SK-N-SH (cell line): Measurements from ENCODE around the gene COL5A1. TPM values are rescaled to one million over a fixed set of nuclear protein-coding genes. Genes with fewer than 3 reads are reported as not detected.

Source experiments
- CTCF ChIA-PET: fragments of 300-600, 350-600 bp; formaldehyde crosslinking; extraction: SDS; loops from one replicate; lab custom pipeline; 2021; lab: Yijun Ruan, JAX
- POLR2A ChIA-PET: fragments of 350-600 bp; sonication (Branson Sonifier 250); formaldehyde crosslinking; extraction: SDS; loops from one replicate; lab custom pipeline; 2020; ENCODE audit warnings: antibody characterized with exemption, inconsistent platforms; lab: Yijun Ruan, JAX
- DNase-seq: peaks from one replicate; pipeline ENCODE4 v3.0.0; 2012
- H2AFZ ChIP-seq: fragments of 200-600 bp; sonication (generic); 2 replicates; pipeline ENCODE4 v1.8.1; 2016; ENCODE audit warnings: antibody characterized with exemption, mild to moderate bottlenecking, low read depth
- H3F3A ChIP-seq: fragments of 200-600 bp; sonication (generic); replicated peaks from 2 replicates; pipeline ENCODE3; 2016; ENCODE audit warnings: antibody characterized with exemption, mild to moderate bottlenecking; ENCODE audit not compliant: insufficient read depth
- H3K27ac ChIP-seq, 2 experiments: fragments of 200-500 bp in 1 of 2; fragments of 200-600 bp in 1 of 2; sonication (Bioruptor generic) in 1 of 2; sonication (generic), shearing (Covaris generic) in 1 of 2; 2 replicates each; pipeline versions ENCODE4 v1.5.1 to v1.6.1; 2014 to 2016; ENCODE audit warnings: low read depth in 2 of 2, inconsistent platforms in 1 of 2, low read length in 1 of 2, mild to moderate bottlenecking in 1 of 2, mixed read lengths in 1 of 2
- H3K27me3 ChIP-seq: fragments of 200-600 bp; sonication (generic), shearing (Covaris generic); 2 replicates; pipeline ENCODE4 v1.6.1; 2016; ENCODE audit warnings: mixed run types; ENCODE audit not compliant: insufficient read depth
- H3K36me3 ChIP-seq, 2 experiments: fragments of 200-500 bp in 1 of 2; fragments of 200-600 bp in 1 of 2; sonication (Bioruptor generic) in 1 of 2; sonication (generic) in 1 of 2; replicated peaks in 1 of 2; 2 replicates each; pipeline versions ENCODE3 to v1.5.1; 2014 to 2016; ENCODE audit warnings: low read length in 1 of 2, mild to moderate bottlenecking in 1 of 2; ENCODE audit not compliant: insufficient read depth in 2 of 2, control insufficient read depth in 1 of 2
- H3K4me1 ChIP-seq, 2 experiments: fragments of 200-500 bp in 1 of 2; fragments of 200-600 bp in 1 of 2; sonication (Bioruptor generic) in 1 of 2; sonication (generic), shearing (Covaris generic) in 1 of 2; 2 replicates each; pipeline versions ENCODE4 v1.5.1 to v1.6.1; 2014 to 2016; ENCODE audit warnings: low read depth in 1 of 2, low read length in 1 of 2, mixed run types in 1 of 2; ENCODE audit not compliant: insufficient read depth in 2 of 2, control insufficient read depth in 1 of 2
- H3K4me2 ChIP-seq: fragments of 200-600 bp; sonication (generic), shearing (Covaris generic); 2 replicates; pipeline ENCODE4 v1.6.1; 2017; ENCODE audit warnings: mixed run types
- H3K4me3 ChIP-seq, 2 experiments: fragments of 200-500 bp in 1 of 2; fragments of 200-600 bp in 1 of 2; sonication (Bioruptor generic) in 1 of 2; sonication (generic), shearing (Covaris generic) in 1 of 2; 2 replicates each; pipeline versions ENCODE4 v1.5.1 to v1.8.1; 2014 to 2016; ENCODE audit warnings: low read depth in 2 of 2, inconsistent platforms in 1 of 2, low read length in 1 of 2, mild to moderate bottlenecking in 1 of 2, mixed read lengths in 1 of 2, moderate library complexity in 1 of 2
- H3K79me2 ChIP-seq: fragments of 200-600 bp; sonication (generic); 2 replicates; pipeline ENCODE4 v1.8.1; 2017; ENCODE audit warnings: mild to moderate bottlenecking; ENCODE audit not compliant: insufficient read depth
- H3K9ac ChIP-seq: fragments of 200-600 bp; sonication (generic); 2 replicates; pipeline ENCODE4 v1.6.1; 2017; ENCODE audit warnings: mixed run types
- H3K9me2 ChIP-seq: fragments of 200-600 bp; sonication (generic); 2 replicates; pipeline ENCODE4 v1.6.1; 2017; ENCODE audit warnings: mixed run types
- H3K9me3 ChIP-seq: fragments of 200-600 bp; sonication (generic); 2 replicates; pipeline ENCODE4 v1.6.1; 2017; ENCODE audit warnings: mixed run types, mild to moderate bottlenecking, moderate library complexity
- H4K20me1 ChIP-seq: fragments of 200-600 bp; sonication (generic); 2 replicates; pipeline ENCODE4 v1.6.1; 2017; ENCODE audit warnings: mild to moderate bottlenecking, mixed run types; ENCODE audit not compliant: insufficient read depth
- CHD2 ChIP-seq: fragments of 150-350 bp; IDR thresholded peaks from 2 replicates; pipeline ENCODE4 v1.6.1; 2018; ENCODE audit warnings: low read length; ENCODE audit not compliant: partially characterized antibody
- FOSL2 ChIP-seq: IDR thresholded peaks from 2 replicates; pipeline ENCODE4 v1.4.0; 2012; ENCODE audit warnings: low read depth, mild to moderate bottlenecking, moderate library complexity, borderline replicate concordance
- FOXJ3 ChIP-seq: sonication (generic); formaldehyde crosslinking; IDR thresholded peaks from 2 replicates; pipeline ENCODE4 v1.5.1; 2020; ENCODE audit warnings: mild to moderate bottlenecking, missing genetic modification reagents
- GABPA ChIP-seq: IDR thresholded peaks from 2 replicates; pipeline ENCODE4 v1.4.0; 2012; ENCODE audit warnings: low read depth, mild to moderate bottlenecking
- JUND ChIP-seq: IDR thresholded peaks from 2 replicates; pipeline ENCODE4 v1.4.0; 2012
- MEF2A ChIP-seq: IDR thresholded peaks from 2 replicates; pipeline ENCODE4 v1.4.0; 2012; ENCODE audit warnings: low read depth, borderline replicate concordance
- MXI1 ChIP-seq: IDR thresholded peaks from 2 replicates; pipeline ENCODE4 v1.6.1; 2012; ENCODE audit warnings: mild to moderate bottlenecking, low read depth, low read length, improper control_type of control experiment
- RCOR1 ChIP-seq: fragments of 150-350 bp; IDR thresholded peaks from 2 replicates; pipeline ENCODE4 v1.6.1; 2017; ENCODE audit warnings: antibody characterized with exemption, low read length
- RFX5 ChIP-seq: IDR thresholded peaks from 2 replicates; pipeline ENCODE4 v1.6.1; 2012; ENCODE audit warnings: mild to moderate bottlenecking, improper control_type of control experiment, low read length
- RXRA ChIP-seq: IDR thresholded peaks from 2 replicates; pipeline ENCODE4 v1.4.0; 2012; ENCODE audit warnings: low read depth, mild to moderate bottlenecking, borderline replicate concordance
- SIN3A ChIP-seq: IDR thresholded peaks from 2 replicates; pipeline ENCODE4 v1.6.1; 2012; ENCODE audit warnings: low read depth, mild to moderate bottlenecking, low read length, moderate library complexity, borderline replicate concordance
- TAF1 ChIP-seq: IDR thresholded peaks from 2 replicates; pipeline ENCODE4 v1.6.1; 2012; ENCODE audit warnings: low read depth, mild to moderate bottlenecking, low read length, moderate library complexity, borderline replicate concordance
- TEAD4 ChIP-seq: IDR thresholded peaks from 2 replicates; pipeline ENCODE4 v1.4.0; 2012; ENCODE audit warnings: mild to moderate bottlenecking, borderline replicate concordance; ENCODE audit not compliant: insufficient read depth
- YY1 ChIP-seq: IDR thresholded peaks from 2 replicates; pipeline ENCODE4 v1.4.0; 2012; ENCODE audit warnings: low read depth, mild to moderate bottlenecking
- WGBS: methylation state at CpG from one replicate; pipeline ENCODE4 v1.1.6; 2017; ENCODE audit warnings: low lambda C conversion rate; 5-methylcytosine and 5-hydroxymethylcytosine counted together
- polyA plus RNA-seq, 3 experiments: library from polyadenylated mRNA; depleted of rRNA; stranded (reverse); fragments of >200 nt; gene quantifications; 2 replicates each; pipeline ENCODE4 v1.2.3, GENCODE V29; 2012
- TF ChIP-seq, protein P1 (sequence below): fragments of 150-350 bp; IDR thresholded peaks from 2 replicates; pipeline ENCODE4 v1.6.1; 2016; ENCODE audit warnings: mild to moderate bottlenecking, low read depth, low read length
- TF ChIP-seq, protein P2 (sequence below): fragments of 200-600 bp; sonication (generic); IDR thresholded peaks from 2 replicates; pipeline ENCODE4 v1.6.1; 2017; ENCODE audit warnings: antibody characterized with exemption, mild to moderate bottlenecking, moderate library complexity
- TF ChIP-seq, protein P3 (sequence below): IDR thresholded peaks from 2 replicates; pipeline ENCODE4 v1.6.1; 2012; ENCODE audit warnings: mild to moderate bottlenecking, low read depth, low read length, moderate library complexity
- TF ChIP-seq, protein P4 (sequence below): fragments of 150-350 bp; IDR thresholded peaks from 2 replicates; pipeline ENCODE4 v1.6.1; 2017; ENCODE audit warnings: antibody characterized with exemption, low read length, low read depth, borderline replicate concordance

The COL5A1 gene
- polyA plus RNA-seq, 1 of the 3 experiments (the other 2 are of a cell fraction) = 73.8 TPM

DNA sequence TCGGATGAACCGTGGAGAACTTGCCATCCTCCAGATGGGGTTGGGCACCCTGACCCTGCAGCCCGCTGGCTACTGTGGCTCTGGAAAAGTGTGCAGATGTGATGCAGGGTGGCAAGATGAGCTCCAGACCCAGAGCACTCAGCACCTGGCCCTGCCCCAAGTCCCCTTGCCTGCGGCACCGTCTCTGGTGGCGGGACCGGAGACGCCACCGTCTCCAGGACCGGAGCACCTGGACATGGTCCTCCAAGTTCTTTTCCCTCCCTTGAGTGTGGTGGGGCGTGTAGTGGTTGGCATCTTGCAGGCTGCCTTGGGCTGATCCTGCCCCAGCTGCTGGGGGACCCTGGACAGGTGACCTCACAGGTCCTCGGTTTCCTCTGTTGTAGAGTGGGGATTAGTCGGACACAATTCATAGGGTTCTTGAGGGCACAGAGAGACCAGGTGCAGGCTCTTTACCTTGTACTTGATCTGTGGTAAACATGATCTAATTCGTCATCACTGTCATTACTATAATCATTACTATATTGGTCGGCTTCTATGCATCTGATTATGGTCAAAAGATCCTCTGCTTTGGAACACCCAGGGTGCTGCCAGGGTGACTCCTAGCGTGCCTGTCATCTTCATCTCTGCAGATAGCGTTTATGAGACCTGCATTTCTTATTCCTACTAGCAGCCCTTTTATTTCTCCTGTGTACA is 83.5 kb downstream of the COL5A1 start:
- H3K4me2 ChIP-seq = no peak overlapping the region
- TF ChIP-seq YY1 (no peak), TAF1 (no peak), CHD2 (no peak), GABPA (no peak), JUND (no peak), TEAD4 (no peak), RCOR1 (no peak), MEF2A (no peak), RXRA (no peak), FOXJ3 (no peak), FOSL2 (no peak), SIN3A (no peak), RFX5 (no peak), MXI1 (no peak)
- TF ChIP-seq, protein P1, sequence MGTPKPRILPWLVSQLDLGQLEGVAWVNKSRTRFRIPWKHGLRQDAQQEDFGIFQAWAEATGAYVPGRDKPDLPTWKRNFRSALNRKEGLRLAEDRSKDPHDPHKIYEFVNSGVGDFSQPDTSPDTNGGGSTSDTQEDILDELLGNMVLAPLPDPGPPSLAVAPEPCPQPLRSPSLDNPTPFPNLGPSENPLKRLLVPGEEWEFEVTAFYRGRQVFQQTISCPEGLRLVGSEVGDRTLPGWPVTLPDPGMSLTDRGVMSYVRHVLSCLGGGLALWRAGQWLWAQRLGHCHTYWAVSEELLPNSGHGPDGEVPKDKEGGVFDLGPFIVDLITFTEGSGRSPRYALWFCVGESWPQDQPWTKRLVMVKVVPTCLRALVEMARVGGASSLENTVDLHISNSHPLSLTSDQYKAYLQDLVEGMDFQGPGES = no peak
- TF ChIP-seq, protein P2, sequence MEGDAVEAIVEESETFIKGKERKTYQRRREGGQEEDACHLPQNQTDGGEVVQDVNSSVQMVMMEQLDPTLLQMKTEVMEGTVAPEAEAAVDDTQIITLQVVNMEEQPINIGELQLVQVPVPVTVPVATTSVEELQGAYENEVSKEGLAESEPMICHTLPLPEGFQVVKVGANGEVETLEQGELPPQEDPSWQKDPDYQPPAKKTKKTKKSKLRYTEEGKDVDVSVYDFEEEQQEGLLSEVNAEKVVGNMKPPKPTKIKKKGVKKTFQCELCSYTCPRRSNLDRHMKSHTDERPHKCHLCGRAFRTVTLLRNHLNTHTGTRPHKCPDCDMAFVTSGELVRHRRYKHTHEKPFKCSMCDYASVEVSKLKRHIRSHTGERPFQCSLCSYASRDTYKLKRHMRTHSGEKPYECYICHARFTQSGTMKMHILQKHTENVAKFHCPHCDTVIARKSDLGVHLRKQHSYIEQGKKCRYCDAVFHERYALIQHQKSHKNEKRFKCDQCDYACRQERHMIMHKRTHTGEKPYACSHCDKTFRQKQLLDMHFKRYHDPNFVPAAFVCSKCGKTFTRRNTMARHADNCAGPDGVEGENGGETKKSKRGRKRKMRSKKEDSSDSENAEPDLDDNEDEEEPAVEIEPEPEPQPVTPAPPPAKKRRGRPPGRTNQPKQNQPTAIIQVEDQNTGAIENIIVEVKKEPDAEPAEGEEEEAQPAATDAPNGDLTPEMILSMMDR = no peak
- TF ChIP-seq, protein P3, sequence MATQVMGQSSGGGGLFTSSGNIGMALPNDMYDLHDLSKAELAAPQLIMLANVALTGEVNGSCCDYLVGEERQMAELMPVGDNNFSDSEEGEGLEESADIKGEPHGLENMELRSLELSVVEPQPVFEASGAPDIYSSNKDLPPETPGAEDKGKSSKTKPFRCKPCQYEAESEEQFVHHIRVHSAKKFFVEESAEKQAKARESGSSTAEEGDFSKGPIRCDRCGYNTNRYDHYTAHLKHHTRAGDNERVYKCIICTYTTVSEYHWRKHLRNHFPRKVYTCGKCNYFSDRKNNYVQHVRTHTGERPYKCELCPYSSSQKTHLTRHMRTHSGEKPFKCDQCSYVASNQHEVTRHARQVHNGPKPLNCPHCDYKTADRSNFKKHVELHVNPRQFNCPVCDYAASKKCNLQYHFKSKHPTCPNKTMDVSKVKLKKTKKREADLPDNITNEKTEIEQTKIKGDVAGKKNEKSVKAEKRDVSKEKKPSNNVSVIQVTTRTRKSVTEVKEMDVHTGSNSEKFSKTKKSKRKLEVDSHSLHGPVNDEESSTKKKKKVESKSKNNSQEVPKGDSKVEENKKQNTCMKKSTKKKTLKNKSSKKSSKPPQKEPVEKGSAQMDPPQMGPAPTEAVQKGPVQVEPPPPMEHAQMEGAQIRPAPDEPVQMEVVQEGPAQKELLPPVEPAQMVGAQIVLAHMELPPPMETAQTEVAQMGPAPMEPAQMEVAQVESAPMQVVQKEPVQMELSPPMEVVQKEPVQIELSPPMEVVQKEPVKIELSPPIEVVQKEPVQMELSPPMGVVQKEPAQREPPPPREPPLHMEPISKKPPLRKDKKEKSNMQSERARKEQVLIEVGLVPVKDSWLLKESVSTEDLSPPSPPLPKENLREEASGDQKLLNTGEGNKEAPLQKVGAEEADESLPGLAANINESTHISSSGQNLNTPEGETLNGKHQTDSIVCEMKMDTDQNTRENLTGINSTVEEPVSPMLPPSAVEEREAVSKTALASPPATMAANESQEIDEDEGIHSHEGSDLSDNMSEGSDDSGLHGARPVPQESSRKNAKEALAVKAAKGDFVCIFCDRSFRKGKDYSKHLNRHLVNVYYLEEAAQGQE = no peak
- TF ChIP-seq, protein P4, sequence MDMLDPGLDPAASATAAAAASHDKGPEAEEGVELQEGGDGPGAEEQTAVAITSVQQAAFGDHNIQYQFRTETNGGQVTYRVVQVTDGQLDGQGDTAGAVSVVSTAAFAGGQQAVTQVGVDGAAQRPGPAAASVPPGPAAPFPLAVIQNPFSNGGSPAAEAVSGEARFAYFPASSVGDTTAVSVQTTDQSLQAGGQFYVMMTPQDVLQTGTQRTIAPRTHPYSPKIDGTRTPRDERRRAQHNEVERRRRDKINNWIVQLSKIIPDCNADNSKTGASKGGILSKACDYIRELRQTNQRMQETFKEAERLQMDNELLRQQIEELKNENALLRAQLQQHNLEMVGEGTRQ = no peak
- H3K36me3 ChIP-seq = peaks cover 21 to 29% of the 10 kb centered on the region in 2 experiments
- no peaks in the 10 kb centered on the region for H3K27me3 ChIP-seq
- no peak overlapping the region for H3K9ac ChIP-seq
- no peaks in the 10 kb centered on the region for H3K4me1 ChIP-seq
- 74% methylated on average over 7 of the region's 17 CpGs for WGBS
- CTCF ChIA-PET = interaction anchor here (3.2 kb wide), 1 partner anchor 14 kb away, joined by 16 read pairs; no protein-coding TSS in a partner anchor
- H3K4me3 ChIP-seq = no peak overlapping the region
- H3F3A ChIP-seq = peaks cover 12% of the 10 kb centered on the region
- no peaks in the 10 kb centered on the region for H3K9me2 ChIP-seq
- H2AFZ ChIP-seq = no peak overlapping the region
- POLR2A ChIA-PET = no interaction called here
- H3K27ac ChIP-seq = no peak overlapping the region
- peaks cover 97% of the 10 kb centered on the region for H4K20me1 ChIP-seq
- no peaks in the 10 kb centered on the region for H3K9me3 ChIP-seq
- peaks cover 89% of the 10 kb centered on the region for H3K79me2 ChIP-seq
- DNase-seq = no peak
